Astrocyte (in vitro differentiated cells and primary cell): ENCODE measurements around the gene UGT1A6. TPM values are rescaled to one million over a fixed set of nuclear protein-coding genes. Genes with fewer than 3 reads are reported as not detected.

ENCODE experiments used
- DNase-seq: peaks from one replicate; pipeline ENCODE4 v3.0.0-alpha.2; 2010; ENCODE audit warnings: low read depth
- FAIRE-seq: peaks from 2 replicates; lab custom pipeline; 2011; peaks lifted over from hg19 to GRCh38; lab: Jason Lieb, UNC
- H2AFZ ChIP-seq: 2 replicates; pipeline ENCODE4 v1.6.0; 2012; ENCODE audit warnings: low read depth, low read length, inconsistent platforms
- H3K27ac ChIP-seq: 2 replicates; pipeline ENCODE4 v1.5.1; 2011; ENCODE audit warnings: low read depth, low read length, inconsistent platforms
- H3K27me3 ChIP-seq: 2 replicates; pipeline ENCODE4 v1.6.0; 2011; ENCODE audit warnings: low read length, inconsistent platforms; ENCODE audit not compliant: insufficient read depth
- H3K36me3 ChIP-seq: 2 replicates; pipeline ENCODE4 v1.5.1; 2011; ENCODE audit warnings: low read length, inconsistent platforms; ENCODE audit not compliant: insufficient read depth
- H3K4me1 ChIP-seq: 2 replicates; pipeline ENCODE4 v1.5.1; 2011; ENCODE audit warnings: low read length, inconsistent platforms; ENCODE audit not compliant: insufficient read depth
- H3K4me2 ChIP-seq: 2 replicates; pipeline ENCODE4 v1.6.0; 2012; ENCODE audit warnings: low read length, inconsistent platforms
- H3K4me3 ChIP-seq: 2 replicates; pipeline ENCODE4 v1.5.1; 2011; ENCODE audit warnings: low read depth, mild to moderate bottlenecking, low read length, inconsistent platforms; ENCODE audit not compliant: insufficient read depth
- H3K79me2 ChIP-seq: 2 replicates; pipeline ENCODE4 v1.6.0; 2012; ENCODE audit warnings: mild to moderate bottlenecking, low read length, inconsistent platforms; ENCODE audit not compliant: insufficient read depth
- H3K9ac ChIP-seq: 2 replicates; pipeline ENCODE4 v1.6.0; 2012; ENCODE audit warnings: mild to moderate bottlenecking, low read length, inconsistent platforms
- H3K9me3 ChIP-seq: 2 replicates; pipeline ENCODE4 v1.5.1; 2012; ENCODE audit warnings: low read depth, mild to moderate bottlenecking, low read length, inconsistent platforms; ENCODE audit not compliant: insufficient read depth
- H4K20me1 ChIP-seq: 2 replicates; pipeline ENCODE4 v1.6.0; 2012; ENCODE audit warnings: low read length, inconsistent platforms; ENCODE audit not compliant: insufficient read depth
- H3K27ac Mint-ChIP-seq: one replicate; pipeline ENCODE4 v1.8.0; 2021; ENCODE audit warnings: mild to moderate bottlenecking, mixed read lengths; ENCODE audit not compliant: unreplicated experiment
- H3K27me3 Mint-ChIP-seq: one replicate; pipeline ENCODE4 v1.8.0; 2021; ENCODE audit warnings: low read depth, mixed read lengths; ENCODE audit not compliant: unreplicated experiment
- H3K36me3 Mint-ChIP-seq: one replicate; pipeline ENCODE4 v1.8.0; 2021; ENCODE audit warnings: low read depth, mixed read lengths; ENCODE audit not compliant: unreplicated experiment
- H3K4me1 Mint-ChIP-seq: one replicate; pipeline ENCODE4 v1.8.0; 2021; ENCODE audit warnings: low read depth, mixed read lengths; ENCODE audit not compliant: unreplicated experiment
- H3K4me3 Mint-ChIP-seq: one replicate; pipeline ENCODE4 v1.8.0; 2021; ENCODE audit warnings: mild to moderate bottlenecking, moderate library complexity, mixed read lengths; ENCODE audit not compliant: unreplicated experiment
- H3K9me3 Mint-ChIP-seq: one replicate; pipeline ENCODE4 v1.8.0; 2021; ENCODE audit warnings: mild to moderate bottlenecking, mixed read lengths; ENCODE audit not compliant: unreplicated experiment
- CTCF ChIP-seq: IDR thresholded peaks from 2 replicates; pipeline ENCODE4 v1.5.1; 2011; ENCODE audit warnings: low read depth, mild to moderate bottlenecking, inconsistent platforms, low read length, moderate library complexity; ENCODE audit not compliant: insufficient read depth
- EZH2 ChIP-seq: IDR thresholded peaks from 2 replicates; pipeline ENCODE4 v1.6.1; 2012; ENCODE audit warnings: mild to moderate bottlenecking, low read length, inconsistent platforms; ENCODE audit not compliant: insufficient read depth
- total RNA-seq: library from RNA; stranded (reverse); gene quantifications from 2 replicates; pipeline ENCODE4 v1.2.1, GENCODE V29; 2021

The UGT1A6 gene
- total RNA-seq, 1 donor from 2014 or later: not detected

- Mint-ChIP-seq H3K9me3 (no peaks in the 10 kb centered on the region), H3K27me3 (peaks cover 32% of the 10 kb centered on the region), H3K4me1 (no peaks in the 10 kb centered on the region), H3K27ac (no peak overlapping the region), H3K36me3 (no peaks in the 10 kb centered on the region), H3K4me3 (no peak overlapping the region)
- Histone ChIP-seq H2AFZ (no peak overlapping the region), H3K36me3 (no peaks in the 10 kb centered on the region), H3K4me3 (no peak overlapping the region), H3K9me3 (no peaks in the 10 kb centered on the region), H3K79me2 (no peaks in the 10 kb centered on the region), H3K4me1 (no peaks in the 10 kb centered on the region), H3K4me2 (no peak overlapping the region), H3K27ac (no peak overlapping the region), H3K27me3 (no peaks in the 10 kb centered on the region), H3K9ac (no peak overlapping the region), H4K20me1 (no peaks in the 10 kb centered on the region)
- no peak for DNase-seq
- FAIRE-seq: no peak
- no peak for TF ChIP-seq CTCF
- no peak for TF ChIP-seq EZH2
These were observed 124.1 kb downstream of the UGT1A6 start for GRCh38 chr2:233816771-233817170.

- Histone ChIP-seq H3K36me3 (no peaks in the 10 kb centered on the region), H4K20me1 (no peaks in the 10 kb centered on the region), H3K4me3 (no peak overlapping the region), H3K4me1 (no peaks in the 10 kb centered on the region), H3K4me2 (no peak overlapping the region), H3K9ac (no peak overlapping the region), H2AFZ (no peak overlapping the region), H3K9me3 (no peaks in the 10 kb centered on the region), H3K27me3 (no peaks in the 10 kb centered on the region), H3K79me2 (no peaks in the 10 kb centered on the region), H3K27ac (no peak overlapping the region)
- H3K27me3 Mint-ChIP-seq: peaks cover 27% of the 10 kb centered on the region
- H3K4me3 Mint-ChIP-seq: no peak overlapping the region
- DNase-seq (no peak), FAIRE-seq (no peak)
- H3K4me1 Mint-ChIP-seq: no peaks in the 10 kb centered on the region
- no peaks in the 10 kb centered on the region for H3K9me3 Mint-ChIP-seq
- no peak for TF ChIP-seq CTCF
- TF ChIP-seq EZH2: no peak
- no peaks in the 10 kb centered on the region for H3K36me3 Mint-ChIP-seq
- H3K27ac Mint-ChIP-seq: no peak overlapping the region
These were observed 124.7 kb downstream of the UGT1A6 start for GRCh38 chr2:233817361-233817911.

- H3K4me1 ChIP-seq: no peaks in the 10 kb centered on the region
- DNase-seq (no peak), FAIRE-seq (no peak)
- H2AFZ ChIP-seq: no peak overlapping the region
- no peaks in the 10 kb centered on the region for H3K36me3 ChIP-seq
- no peak overlapping the region for H3K4me3 ChIP-seq
- TF ChIP-seq CTCF (no peak), EZH2 (no peak)
- no peak overlapping the region for H3K4me2 ChIP-seq
- H3K9ac ChIP-seq: no peak overlapping the region
- H3K27me3 ChIP-seq: no peaks in the 10 kb centered on the region
- no peak overlapping the region for H3K4me3 Mint-ChIP-seq
- H4K20me1 ChIP-seq: no peaks in the 10 kb centered on the region
- no peaks in the 10 kb centered on the region for H3K9me3 ChIP-seq
- no peaks in the 10 kb centered on the region for H3K4me1 Mint-ChIP-seq
- H3K27me3 Mint-ChIP-seq: peaks cover 25% of the 10 kb centered on the region
- H3K27ac Mint-ChIP-seq: no peak overlapping the region
- no peak overlapping the region for H3K27ac ChIP-seq
- no peaks in the 10 kb centered on the region for H3K36me3 Mint-ChIP-seq
- no peaks in the 10 kb centered on the region for H3K79me2 ChIP-seq
- no peaks in the 10 kb centered on the region for H3K9me3 Mint-ChIP-seq
These were observed 125.4 kb downstream of the UGT1A6 start for GRCh38 chr2:233817995-233818638.
